GM18511 (cell line): ENCODE data around the gene MSL1.
A peak's percentile ranks its signal among the peaks of the same experiment; 100 is the strongest.

ENCODE experiments used
- ATAC-seq: cut with Tn5 transposase; IDR thresholded peaks from one replicate; pipeline ENCODE4 v1.9.1; 2021; ENCODE audit warnings: mild to moderate bottlenecking, moderate library complexity; ENCODE audit not compliant: unreplicated experiment

The MSL1 gene

DNA sequence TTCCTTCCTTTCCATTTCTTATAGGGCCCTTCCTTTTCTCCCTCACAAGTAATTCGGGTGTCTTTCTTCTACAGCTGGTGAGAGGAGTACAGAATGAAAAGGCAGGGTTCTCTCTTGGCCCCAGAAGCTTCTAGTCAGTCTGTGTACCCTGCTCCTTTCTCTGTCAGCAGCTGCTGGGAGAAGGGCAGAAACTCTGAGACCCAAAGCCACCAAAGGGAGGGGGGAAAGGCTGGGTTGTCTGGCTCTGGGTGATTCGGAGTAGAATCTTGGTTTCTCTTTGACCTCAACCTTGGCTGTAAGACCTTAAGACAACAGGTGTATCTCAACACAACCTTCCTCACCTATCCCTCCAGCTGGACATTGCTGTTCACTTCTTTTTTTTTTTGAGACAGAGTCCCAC, 18.1 kb upstream of the MSL1 start:
- ATAC-seq, result no peak

DNA sequence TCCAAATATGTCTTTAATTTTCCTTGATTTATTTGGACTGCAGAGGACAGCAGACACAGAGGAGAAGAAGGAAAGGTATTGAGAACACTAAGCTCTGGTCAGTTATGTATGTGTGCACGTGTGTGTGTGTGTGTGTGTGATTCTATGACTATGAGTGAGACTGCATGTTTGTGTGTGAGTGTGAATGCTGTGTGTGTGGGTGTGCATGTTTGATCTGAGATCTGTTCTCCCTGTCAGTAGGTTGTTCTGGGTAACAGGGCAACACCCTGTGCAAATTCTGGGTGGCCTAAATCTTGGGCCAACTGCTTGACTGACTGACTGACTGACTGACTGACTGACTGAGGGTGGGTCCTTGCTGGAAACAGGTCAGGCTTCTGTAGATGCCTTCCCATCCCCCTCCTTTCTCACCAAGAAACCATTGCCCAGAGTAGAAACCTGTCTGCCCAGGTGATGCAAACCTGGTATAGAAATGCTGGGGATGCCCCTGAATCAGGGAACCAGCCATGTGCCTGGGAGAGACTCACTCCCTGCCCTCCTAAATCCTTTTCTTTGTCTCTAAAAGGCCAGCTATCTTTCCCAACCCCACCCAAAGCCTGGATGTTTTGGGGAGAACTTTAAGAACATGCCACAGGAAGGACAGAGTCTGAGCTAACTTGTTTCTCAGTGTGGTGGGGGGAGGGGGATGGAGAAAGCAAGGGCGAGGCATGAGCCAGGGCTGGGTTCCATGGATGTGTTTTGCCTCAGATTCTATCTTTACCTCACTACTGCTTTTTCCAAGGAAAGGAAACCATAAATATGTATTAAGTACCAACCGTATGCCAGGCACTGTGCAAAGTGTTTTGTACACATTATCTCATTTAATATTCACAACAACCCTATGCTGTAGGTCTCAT, 16.9 kb upstream of the MSL1 start:
- no peak for ATAC-seq

DNA sequence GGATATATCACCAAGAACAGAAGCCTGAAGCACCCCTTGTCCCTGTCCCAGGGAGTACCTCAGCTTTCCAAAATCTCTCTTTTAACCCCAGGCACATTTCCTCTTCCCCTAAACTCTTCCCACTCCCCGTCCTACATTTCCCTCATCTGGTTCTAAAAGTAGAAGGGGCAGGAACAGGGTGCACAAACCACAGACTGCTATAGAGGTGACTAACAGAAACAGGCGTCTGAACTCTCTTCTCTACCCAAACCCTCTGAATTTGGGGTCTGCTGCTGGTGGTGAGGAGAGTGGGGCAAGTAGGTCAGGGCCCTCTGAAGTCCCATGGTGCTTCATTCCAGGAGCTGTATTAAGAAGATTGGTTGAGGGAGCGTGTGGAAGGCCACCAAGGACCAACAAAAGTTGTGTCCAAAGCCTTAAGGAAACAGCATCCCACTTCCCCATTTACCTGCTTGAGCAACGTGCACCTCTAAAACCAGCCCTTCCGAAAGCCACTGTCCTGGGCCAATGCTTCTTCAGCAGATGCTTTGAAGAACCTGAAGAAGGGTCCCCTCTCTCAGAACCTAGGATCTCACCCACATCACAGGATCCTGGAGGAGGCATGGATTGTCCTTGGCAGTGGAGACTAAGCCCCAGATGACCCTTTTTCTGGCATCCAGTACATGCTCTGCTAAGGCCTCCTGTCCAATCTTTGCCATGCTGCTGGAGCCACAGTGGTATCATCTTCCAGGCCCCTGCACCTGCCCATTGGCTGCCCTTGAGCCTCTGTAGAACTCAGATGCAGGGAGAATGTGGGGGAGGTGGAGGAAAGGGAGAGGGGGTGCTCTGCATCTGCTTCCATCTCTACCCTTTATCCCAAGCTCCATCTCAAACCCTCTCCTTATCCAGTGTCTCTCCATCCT, 15.7 kb upstream of the MSL1 start:
- ATAC-seq, result no peak

DNA sequence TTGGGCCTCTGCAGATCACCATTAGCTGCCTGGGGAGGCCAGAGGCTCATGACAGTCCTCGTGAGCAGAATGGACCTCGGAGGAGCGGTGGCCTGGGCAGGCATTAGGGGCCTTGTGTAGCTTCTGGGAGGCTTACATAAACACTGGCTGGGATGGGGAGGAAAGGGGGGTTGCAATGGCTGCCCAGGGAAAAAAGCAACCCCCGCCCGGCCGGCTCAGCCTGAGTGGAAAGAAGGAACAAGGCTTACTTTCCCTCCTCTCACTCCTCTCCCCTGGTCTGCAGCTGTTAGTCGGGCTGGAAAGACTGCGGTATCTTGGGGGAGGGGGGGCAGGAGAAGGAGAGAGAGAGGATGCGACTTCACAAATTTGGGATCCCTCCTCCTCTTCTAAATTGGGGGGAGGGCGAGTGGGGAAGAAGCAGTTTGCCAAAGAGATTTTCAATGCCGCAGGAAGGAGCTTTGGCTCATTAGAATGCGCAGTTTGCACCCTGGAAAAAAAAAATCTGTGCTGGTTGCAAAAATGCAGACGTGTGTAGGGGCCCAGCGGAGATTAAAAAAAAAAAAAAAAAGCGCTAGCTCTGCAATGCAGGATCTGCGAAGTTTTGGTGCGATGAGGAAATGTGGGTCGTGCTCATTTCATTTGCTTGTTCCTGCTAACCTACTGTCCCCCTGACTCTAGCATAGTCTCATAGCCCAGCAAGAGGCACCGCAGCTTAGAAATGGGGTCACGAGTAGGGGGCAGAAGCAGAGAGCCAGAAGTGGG, 14.8 kb upstream of the MSL1 start:
- ATAC-seq, result no peak

DNA sequence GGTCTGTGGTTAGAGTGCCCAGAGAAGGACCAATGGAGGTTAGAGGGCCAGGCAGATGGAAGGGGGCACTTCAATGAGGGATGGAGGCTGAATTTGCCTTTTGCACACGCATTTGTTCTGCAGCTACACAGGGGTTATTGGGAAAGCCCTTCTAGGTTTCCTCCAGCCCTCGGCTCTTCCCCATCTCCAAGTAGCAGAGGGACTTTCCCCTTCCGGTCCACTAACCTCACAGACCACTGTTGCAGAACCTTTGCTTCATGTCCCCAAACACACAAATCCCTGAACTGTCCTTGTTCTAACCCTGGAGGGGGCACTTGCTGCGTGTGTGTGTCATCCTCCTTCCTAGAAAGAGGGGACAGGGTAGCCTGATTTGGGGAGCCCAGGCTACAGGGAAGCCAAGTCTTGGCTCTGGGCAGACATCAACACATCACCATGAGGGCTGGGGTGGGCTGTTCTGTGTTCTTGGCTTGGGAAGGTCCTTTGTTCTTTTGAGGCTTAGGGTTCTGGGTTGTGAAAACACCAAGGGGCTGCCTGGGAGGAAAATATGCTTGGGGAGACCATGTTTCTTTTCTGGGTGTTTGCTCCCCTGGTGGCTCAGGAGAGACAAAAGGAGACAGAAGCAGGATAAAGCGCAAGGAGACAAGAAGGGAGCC, 14.1 kb upstream of the MSL1 start:
- ATAC-seq, result no peak

DNA sequence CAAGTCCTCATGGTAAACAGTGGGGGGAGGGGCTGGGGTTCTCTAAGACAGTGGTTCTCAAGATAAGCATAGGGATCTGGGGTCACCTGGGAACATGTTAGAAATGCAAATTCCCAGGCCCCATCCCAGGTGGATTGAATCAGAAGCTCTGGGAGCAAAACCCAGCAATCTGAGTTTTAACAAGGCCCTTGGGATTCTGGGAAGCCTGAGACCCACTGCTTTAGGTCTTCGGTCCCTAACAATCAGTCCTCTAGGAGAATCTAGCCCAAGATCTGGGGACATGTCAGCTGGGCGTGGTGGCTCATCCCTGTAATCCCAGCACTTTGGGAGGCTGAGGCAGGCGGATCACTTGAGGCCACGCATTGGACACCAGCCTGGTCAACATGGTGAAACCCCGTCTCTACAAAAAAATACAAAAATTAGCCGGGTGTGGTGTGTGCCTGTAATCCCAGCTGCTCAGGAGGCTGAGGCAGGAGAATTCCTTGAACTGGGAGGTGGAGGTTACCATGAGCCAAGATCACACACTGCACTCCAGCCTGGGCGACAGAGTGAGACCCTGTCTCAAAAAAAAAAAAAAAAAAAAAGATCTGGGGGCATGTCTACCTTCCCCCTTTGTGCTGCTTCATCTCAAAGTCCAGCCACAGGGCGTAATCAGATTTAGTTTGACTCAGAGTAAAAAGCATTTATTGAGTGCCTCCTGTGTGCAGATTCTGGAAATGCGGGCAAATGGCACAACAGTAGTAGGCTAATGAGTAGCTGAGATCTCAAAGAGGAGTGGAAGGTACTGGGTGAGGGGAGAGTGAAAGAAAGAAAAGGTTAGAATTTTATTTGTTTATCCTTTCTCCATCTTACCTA, 12.6 kb upstream of the MSL1 start:
- ATAC-seq, result no peak

DNA sequence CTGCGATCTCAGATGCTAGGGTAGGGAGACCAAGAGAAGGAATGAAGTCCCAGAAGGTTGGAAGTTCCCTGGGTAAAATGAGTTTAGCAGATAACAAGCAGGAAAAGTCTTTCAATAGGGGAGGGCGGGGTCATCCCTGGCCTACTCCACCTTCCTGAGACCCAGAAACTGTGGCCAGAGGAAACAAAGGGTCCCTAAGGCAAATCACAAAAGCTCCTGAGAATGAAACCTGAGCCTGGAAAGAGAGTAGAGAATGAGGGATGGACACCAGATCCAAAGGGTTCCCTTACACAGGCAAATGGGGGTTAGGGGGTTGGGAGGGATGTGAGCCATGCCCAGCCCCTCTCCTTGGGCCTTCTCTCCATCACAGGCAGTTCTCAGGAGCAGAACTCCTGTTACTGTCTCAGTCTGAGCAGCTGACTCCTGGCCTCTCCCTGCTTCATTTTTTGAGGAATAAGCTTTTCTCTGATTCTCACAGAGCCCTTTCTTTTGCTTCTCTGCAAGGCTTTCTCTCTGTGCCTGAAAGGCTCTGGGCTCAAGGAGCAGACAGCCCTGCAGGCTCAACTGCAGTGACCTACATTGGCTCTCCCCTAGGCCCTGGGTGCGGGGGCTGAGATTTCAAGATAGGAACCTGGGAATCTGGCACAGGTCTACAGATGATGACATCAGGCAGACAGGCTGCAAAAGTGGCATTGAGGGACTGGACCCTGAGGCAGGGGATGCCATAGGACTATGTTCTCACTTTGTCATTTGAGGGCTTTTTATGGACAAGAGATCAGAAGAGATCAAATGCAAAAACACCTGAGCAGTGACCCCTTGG, 11.5 kb upstream of the MSL1 start:
- ATAC-seq, result no peak

DNA sequence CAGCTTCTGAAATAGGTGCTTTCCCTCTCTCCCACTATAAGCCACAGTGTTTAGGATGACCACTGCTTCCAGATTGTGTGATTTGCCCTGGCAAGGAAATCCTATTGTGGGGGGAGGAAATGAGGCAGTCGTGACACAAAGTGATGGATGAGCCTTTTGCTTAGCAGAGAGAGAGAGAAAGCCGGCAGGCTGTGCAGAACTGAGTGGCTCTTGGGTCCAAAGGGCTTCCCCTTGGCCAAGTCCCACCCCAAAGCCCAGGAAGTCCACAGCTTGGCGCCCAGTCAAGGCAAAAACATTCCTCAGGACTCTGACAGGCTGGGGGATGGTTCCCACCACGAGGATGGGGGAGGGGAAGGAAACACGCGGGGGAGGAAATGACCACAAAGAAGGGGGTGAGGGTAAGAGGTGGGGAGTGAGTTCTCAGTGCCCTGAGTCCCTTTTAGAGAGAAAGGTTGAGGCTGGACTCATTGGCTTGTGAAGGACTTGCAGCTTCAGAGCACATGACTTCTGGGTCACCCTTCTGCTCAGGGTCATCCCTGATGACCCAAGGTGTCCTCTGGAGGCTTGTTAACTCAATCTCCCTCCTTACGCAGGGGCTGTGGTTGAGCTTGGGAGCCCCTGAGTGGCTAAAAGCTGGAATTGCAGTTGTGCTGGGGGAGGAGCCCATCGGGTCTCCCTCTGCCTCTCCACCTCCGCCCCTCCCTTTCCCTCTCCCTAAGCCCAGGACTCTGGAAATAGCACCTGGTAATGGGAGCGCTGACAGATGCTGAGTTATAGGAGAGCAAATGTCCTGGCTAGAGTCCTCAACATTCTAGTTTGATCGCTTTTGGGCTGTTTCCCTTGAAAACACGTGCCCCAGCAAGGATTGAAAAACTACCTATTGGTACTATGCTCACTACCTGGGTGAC, 10.3 kb upstream of the MSL1 start:
- peak; percentile 47 for ATAC-seq

DNA sequence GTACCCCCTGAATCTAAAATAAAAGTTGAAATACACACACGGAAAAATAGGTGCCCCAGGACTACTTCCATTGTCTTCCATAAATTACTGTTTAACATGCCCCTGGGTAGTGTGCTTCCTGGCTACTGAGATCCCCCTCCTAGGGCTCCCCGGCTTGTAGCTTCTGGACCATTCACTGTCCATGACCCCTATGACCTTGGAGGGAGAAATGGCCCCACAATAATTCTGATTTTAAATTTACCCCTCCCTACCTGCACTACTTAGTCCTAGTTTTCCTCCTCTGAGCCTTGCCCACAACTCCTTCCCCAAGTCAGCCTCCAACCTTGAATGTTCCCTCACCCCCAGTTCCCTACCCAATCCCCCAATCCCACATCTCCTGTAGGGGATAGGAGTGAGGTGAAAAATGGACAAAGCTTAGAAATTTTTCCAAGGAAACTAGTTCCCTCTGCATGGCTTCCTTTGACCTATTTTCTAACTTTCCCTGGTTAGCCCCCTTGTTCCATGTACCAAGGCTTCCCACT, 9.5 kb upstream of the MSL1 start:
- ATAC-seq, result no peak

DNA sequence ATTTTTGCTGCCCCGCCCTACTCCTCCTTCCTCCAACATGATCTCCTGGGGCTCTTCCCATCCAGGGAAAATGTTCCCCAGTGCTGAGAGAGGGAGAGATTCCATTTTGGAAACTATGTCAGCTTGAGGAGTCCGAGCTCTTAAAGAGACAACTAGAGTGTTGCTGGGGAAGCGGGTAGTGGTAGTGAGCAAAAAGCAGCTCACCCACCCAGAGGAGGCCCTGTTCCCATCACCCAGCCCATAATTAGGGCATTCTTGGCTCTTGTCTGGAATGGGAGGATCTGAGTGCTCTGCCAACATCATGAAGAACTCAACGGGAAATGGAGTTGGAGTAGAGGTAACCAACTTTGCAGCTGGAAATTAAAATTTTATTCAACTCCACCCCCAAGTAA, 9.1 kb upstream of the MSL1 start:
- ATAC-seq, result no peak

DNA sequence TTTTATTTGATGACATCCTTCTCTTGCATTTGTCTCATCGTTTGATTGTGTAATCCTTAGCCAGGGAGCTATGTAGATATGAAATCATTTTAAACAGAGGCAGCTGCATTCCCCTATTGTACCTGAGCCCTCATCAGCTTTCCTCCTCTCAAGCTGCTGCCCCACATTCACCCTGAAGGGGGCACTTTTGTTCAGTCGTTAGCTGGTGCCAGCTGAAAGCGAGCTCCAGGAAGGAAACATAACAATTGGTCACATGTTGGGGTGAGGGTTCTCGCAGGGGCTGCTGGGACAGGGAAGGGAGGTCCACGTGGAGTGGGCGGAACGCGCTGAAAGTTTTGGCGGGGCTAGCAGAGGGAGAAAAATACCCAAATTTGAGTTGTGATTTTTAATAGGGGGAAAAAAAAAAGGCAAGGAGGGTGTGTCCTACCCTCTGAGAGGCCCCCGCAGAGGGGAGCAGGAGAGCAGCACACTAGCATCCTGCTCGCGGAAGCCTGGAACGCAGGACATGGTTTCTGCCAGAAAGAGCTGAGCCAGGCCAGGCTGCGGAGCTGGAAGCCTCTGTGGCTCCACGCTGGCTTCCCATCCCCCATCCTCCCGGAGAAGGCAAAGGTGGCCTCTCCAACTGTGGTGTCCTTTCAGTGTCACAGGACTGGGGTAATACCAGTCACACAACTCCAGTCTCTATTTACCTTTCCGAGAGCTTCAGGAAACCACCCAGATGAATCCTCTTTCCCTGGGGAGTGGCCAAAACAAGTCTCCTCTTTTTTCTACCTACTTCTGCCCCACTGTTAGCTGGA, 8.5 kb upstream of the MSL1 start:
- ATAC-seq, result peak; percentile 86

DNA sequence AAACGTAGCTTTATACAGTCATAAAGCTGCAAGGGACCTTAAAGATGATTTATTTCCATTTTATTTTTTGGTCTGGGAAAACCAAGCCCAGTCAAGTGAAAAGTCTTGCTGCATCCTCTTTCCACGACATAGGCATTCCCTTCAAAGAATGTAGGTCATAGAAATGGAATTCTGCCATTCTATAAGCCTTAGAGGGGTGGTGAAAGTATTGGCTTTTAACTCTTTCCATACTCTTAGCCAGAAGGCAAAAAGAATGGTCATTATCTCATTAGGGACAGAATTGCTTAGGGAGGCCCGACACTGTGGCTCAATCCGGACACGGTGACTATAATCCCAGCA, 7.9 kb upstream of the MSL1 start:
- no peak for ATAC-seq

DNA sequence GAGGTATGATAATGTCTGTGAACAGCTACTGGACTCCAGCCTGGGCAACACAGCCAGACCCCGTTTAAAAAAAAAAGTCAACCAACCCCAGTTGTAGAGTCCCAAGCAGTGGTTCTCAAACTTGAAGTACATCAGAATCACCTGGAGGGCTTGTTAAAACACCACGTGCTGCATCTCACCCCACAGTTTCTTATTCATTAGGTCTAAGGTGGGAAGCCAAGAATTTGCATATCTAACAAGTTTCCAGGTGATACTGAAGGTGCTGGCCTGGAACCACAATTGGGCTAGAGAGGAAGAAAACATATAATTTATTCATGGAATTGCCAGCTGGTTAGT, 6.7 kb upstream of the MSL1 start:
- ATAC-seq, result no peak

DNA sequence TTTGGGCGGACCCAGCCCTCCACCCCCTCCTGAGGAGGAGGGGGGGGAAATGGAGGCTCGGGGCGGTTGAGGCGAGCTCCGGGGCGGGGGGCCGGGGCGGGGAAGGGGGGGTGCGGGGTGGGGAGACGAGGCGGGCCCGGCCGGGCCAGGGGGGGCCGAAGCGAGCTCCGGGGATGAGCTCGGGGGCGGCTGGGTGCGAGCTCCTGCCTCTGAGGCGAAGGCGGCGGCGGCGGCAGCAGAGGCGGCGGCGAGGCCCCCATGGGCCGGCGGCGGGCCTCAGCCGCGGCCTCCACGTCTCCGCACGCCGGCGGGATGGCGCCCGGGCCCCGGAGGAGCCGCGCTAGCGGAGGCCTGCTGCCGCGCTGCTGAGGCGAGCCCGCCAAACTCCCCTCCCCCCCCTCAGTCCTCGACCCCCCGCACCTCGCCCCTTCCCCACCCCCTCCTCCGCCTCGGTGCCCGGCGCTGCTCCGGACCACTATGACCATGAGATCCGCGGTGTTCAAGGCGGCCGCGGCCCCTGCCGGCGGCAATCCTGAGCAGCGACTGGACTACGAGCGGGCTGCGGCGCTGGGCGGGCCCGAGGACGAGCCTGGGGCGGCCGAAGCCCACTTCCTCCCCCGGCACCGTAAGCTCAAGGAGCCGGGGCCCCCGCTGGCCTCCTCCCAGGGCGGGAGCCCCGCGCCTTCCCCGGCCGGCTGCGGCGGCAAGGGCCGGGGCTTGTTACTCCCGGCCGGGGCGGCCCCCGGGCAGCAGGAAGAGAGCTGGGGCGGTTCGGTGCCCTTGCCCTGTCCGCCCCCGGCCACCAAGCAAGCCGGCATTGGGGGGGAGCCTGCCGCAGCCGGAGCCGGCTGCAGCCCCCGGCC, 596 bp downstream of the MSL1 start:
- no peak for ATAC-seq

DNA sequence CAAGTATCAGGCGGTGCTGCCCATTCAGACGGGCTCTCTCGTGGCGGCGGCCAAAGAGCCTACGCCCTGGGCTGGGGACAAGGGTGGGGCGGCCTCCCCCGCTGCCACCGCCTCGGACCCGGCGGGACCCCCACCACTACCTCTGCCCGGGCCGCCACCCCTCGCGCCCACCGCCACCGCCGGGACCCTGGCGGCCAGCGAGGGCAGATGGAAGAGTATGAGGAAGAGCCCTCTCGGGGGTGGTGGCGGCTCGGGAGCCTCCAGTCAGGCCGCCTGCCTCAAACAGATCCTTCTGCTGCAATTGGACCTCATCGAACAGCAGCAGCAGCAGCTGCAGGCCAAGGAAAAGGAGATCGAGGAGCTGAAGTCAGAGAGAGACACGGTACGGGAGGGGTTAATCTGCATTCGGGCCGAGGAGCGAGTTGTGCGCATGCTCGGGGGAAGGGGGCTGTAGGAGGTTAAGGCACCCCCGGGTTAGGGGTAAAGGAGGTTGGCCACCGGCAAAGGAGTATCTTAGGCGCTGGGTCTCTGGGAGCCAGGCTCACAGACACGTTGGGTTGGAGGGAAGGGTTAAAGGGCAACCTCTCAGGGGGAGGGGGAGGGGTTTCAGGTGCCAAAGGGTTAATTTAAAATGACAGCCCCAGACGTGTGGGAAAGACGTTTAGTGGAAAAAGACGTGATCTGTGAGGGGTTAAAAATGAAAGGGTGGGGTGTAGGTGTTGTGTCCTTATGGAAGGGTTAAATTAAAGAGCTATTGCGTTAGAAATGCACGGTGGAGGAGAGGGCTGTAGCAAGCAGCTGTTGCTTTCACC, 1.4 kb downstream of the MSL1 start:
- ATAC-seq, result no peak

DNA sequence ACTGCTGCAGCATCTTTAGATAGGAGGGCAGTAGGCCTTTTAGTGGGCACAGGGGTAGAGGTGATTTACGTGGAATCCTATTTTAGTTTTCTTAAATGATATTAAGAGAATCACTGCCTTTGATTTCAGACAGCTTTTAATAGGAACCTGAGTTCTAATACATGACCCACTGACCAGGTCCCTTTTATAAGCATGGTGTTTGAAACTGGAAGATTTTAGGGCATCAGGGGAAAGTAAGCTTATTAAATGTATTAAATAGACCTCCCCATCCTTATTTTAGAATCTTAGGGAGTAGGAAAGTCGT, 2.0 kb downstream of the MSL1 start:
- ATAC-seq, result no peak
